Ectodermal cell (in vitro differentiated cells): ENCODE measurements around the gene C1orf105.

Source experiments
- H3K27ac ChIP-seq: 2 replicates; pipeline ENCODE4 v1.7.0; 2013; ENCODE audit warnings: mild to moderate bottlenecking, low read depth, low read length; ENCODE audit not compliant: insufficient read depth, poor library complexity, severe bottlenecking
- H3K27me3 ChIP-seq: 2 replicates; pipeline ENCODE4 v1.7.0; 2013; ENCODE audit warnings: mild to moderate bottlenecking, low read length; ENCODE audit not compliant: insufficient read depth, control insufficient read depth, poor library complexity, severe bottlenecking
- H3K36me3 ChIP-seq: one replicate; pipeline ENCODE4 v1.7.0; 2013; ENCODE audit warnings: low read length; ENCODE audit not compliant: control insufficient read depth, insufficient read depth
- H3K4me1 ChIP-seq: one replicate; pipeline ENCODE4 v1.7.0; 2013; ENCODE audit warnings: low read length; ENCODE audit not compliant: control insufficient read depth, insufficient read depth
- H3K4me3 ChIP-seq: 2 replicates; pipeline ENCODE4 v1.7.0; 2013; ENCODE audit warnings: low read depth, low read length, control low read depth; ENCODE audit not compliant: insufficient read depth
- H3K9me3 ChIP-seq: 2 replicates; pipeline ENCODE4 v1.7.0; 2013; ENCODE audit warnings: mild to moderate bottlenecking, low read length, moderate library complexity; ENCODE audit not compliant: control insufficient read depth
- WGBS, 2 experiments: methylation state at CpG; one replicate each; pipeline ENCODE4 v1.1.7; 2013; ENCODE audit warnings: missing lambda C conversion rate in 2 of 2; 5-methylcytosine and 5-hydroxymethylcytosine counted together

C1orf105 gene

DNA sequence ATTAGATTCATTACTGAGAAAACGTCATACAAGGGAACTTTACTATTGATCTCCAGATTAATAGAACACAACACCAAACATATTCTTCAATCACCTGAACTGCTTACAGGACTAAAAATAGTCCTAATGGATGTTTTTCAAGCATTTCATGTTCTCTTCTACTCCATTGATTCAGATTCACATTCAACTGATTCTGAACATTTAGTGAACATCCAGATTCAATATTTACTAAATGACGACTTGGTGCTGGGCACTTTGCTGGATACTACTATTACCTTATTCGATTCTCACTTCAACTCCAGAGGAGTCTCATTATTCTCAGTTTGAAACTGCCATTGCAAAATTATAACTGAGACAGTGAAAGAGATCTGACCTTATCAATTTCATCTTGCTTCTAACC lies 93.6 kb downstream of the C1orf105 start:
- no peak overlapping the region for H3K27ac ChIP-seq
- no peaks in the 10 kb centered on the region for H3K9me3 ChIP-seq
- no peaks in the 10 kb centered on the region for H3K4me1 ChIP-seq
- 92% methylated on average over 3 of the region's 3 CpGs for WGBS, 2 experiments
- H3K4me3 ChIP-seq, result no peak overlapping the region
- H3K36me3 ChIP-seq, result no peaks in the 10 kb centered on the region
- H3K27me3 ChIP-seq, result no peaks in the 10 kb centered on the region

DNA sequence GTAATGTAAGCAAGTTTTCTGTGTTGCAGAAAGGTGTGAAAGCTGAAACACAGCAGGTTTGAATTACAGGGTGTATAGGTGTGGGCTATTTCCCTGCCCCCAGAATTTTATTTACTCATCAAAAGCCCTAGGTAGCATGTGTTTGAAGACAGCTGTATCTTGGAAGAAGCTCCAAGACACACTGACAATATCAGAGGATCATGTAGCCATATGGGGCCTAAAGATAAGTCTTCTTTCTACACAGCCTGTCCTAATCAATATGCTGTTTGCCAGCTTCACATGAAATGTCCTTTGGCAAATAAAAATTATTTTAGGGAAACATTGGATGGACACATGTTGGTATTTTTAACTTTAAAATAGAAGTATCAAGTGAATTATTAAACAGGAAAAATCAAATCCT lies 95.0 kb downstream of the C1orf105 start:
- Histone ChIP-seq H3K4me3 (no peak overlapping the region), H3K27me3 (no peaks in the 10 kb centered on the region), H3K9me3 (no peaks in the 10 kb centered on the region), H3K27ac (no peak overlapping the region), H3K4me1 (no peaks in the 10 kb centered on the region), H3K36me3 (no peaks in the 10 kb centered on the region)

DNA sequence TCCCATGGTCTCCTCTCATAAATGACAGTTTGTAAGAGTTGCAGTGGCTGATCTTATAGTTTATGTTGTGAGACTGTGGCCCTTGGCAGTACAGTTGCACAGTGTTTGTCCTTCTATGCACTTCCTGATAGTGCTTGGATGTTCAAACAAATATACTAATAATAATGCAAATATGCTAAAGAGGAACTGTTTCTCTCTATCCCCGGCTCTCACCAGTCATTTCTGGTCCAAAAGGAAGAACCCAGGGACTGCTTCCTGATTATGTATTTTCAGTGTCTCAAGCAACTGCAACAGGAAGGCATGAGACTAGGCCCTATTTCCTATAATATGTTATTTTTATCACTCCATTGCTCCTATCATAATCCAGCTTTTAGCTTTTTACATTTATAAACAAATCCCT lies 95.4 kb downstream of the C1orf105 start:
- Histone ChIP-seq H3K27ac (no peak overlapping the region), H3K4me1 (no peaks in the 10 kb centered on the region), H3K9me3 (no peaks in the 10 kb centered on the region), H3K36me3 (no peaks in the 10 kb centered on the region), H3K27me3 (no peaks in the 10 kb centered on the region), H3K4me3 (no peak overlapping the region)
- 83 to 91% methylated on average over 1 of the region's 1 CpG for WGBS, 2 experiments

DNA sequence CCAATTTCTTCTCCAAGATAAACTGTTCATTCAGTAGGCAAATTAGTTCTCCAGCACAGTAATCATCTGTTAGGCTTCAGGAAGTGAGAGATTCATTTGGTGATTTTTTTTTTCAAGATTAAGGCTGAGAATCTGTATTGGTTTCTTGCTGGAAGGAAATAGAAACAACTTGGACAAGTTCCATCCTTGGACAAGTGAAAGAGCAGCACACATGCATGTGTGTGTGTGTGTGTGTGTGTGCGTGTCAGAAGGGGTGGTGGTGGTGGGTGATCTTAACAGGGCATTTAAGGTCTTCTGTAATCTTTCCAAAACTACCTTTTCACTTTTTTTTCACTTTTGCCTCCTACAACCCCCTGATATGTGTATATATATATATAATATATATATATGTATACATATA lies 96.6 kb downstream of the C1orf105 start:
- H3K27ac ChIP-seq, result no peak overlapping the region
- 100% methylated on average over 1 of the region's 1 CpG; no CpG with 5 or more reads in 1 of the 2 experiments for WGBS, 2 experiments
- H3K36me3 ChIP-seq, result no peaks in the 10 kb centered on the region
- H3K4me1 ChIP-seq, result no peaks in the 10 kb centered on the region
- no peak overlapping the region for H3K4me3 ChIP-seq
- no peaks in the 10 kb centered on the region for H3K27me3 ChIP-seq
- no peaks in the 10 kb centered on the region for H3K9me3 ChIP-seq

DNA sequence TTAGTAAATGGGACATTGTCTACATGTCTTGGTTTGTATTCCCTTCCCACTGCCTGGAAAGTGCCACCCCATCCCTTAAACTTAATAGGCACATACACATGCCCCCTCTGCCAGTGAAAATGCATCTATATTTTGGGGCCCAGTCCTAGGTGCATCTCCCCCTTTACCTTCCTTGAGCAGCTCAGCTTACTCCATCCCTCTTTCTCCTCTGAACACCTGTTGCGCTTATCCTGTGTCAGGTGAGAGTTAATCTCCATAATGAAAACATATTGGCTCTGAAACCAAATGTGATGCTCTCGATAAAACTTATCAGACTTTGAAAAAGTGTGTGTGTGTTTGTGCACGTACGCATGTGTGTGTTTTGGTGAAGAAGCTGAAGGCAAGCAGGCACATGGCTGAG lies 97.1 kb downstream of the C1orf105 start:
- Histone ChIP-seq H3K9me3 (no peaks in the 10 kb centered on the region), H3K4me3 (no peak overlapping the region), H3K4me1 (no peaks in the 10 kb centered on the region), H3K27me3 (no peaks in the 10 kb centered on the region), H3K36me3 (no peaks in the 10 kb centered on the region), H3K27ac (no peak overlapping the region)
- 92 to 93% methylated on average over 4 of the region's 4 CpGs for WGBS, 2 experiments
